Measurements from ENCODE around the gene GANAB.

The GANAB gene

GRCh38 chr11:62611705-62612365 is 34.6 kb downstream of the GANAB start:
- H3K4me1 ChIP-seq (ENCODE audit: control insufficient read depth, insufficient read depth, low read depth, low read length): peaks cover 22% of the 10 kb centered on the region
- peak overlapping the region; percentile 84 for H3K4me2 ChIP-seq (ENCODE audit: low read length, poor library complexity, severe bottlenecking)
- H3K4ac ChIP-seq (ENCODE audit: low read depth in 1 of 2, low read length in 2 of 2): peak overlapping the region; percentile 35 to 94
- H2BK12ac ChIP-seq (ENCODE audit: low read length in 2 of 2): peak overlapping the region; percentile 69 to 78
- peak; percentile 71 for DNase-seq
- peaks cover 25% of the 10 kb centered on the region for H3K79me1 ChIP-seq (replicated peaks; ENCODE audit: low read length, poor library complexity, severe bottlenecking)
- peak overlapping the region; percentile 66 for H4K91ac ChIP-seq (ENCODE audit: low read length)
- peak overlapping the region; percentile 60 for H3K27ac ChIP-seq (ENCODE audit: low read length, poor library complexity, severe bottlenecking)
- peak overlapping the region; percentile 58 for H4K8ac ChIP-seq (ENCODE audit: low read length)
- H2BK120ac ChIP-seq (ENCODE audit: low read depth, low read length): peak overlapping the region; percentile 81
- H2AFZ ChIP-seq (ENCODE audit: low read depth, low read length): no peak overlapping the region
- WGBS: 3% methylated on average over 34 of the region's 34 CpGs
- peak overlapping the region in 1 of 2 experiments; percentile 96 for H3K14ac ChIP-seq (ENCODE audit: low read length in 2 of 2)
- H2AK5ac ChIP-seq (ENCODE audit: low read length, severe bottlenecking): no peak overlapping the region
- H3K18ac ChIP-seq (ENCODE audit: low read depth in 1 of 2, low read length in 2 of 2): peak overlapping the region; percentile 86 to 89
- peaks cover 58 to 61% of the 10 kb centered on the region in 2 experiments for H3K36me3 ChIP-seq (ENCODE audit: control insufficient read depth in 1 of 2, insufficient read depth in 2 of 2, low read depth in 1 of 2, low read length in 2 of 2)
- H3K9me3 ChIP-seq (ENCODE audit: control insufficient read depth, low read length): no peaks in the 10 kb centered on the region
- no peak overlapping the region for H2BK5ac ChIP-seq (ENCODE audit: low read depth, low read length, poor library complexity, severe bottlenecking)
- no peaks in the 10 kb centered on the region for H3K27me3 ChIP-seq (ENCODE audit: control insufficient read depth in 1 of 2, insufficient read depth in 1 of 2, low read length in 2 of 2)
- H3K9ac ChIP-seq (ENCODE audit: low read length): peak overlapping the region; percentile 93
- H3K4me3 ChIP-seq (ENCODE audit: insufficient read depth in 1 of 2, low read depth in 1 of 2, low read length in 2 of 2): peak overlapping the region; percentile 69 to 85
- peak overlapping the region in 1 of 2 experiments; percentile 48 for H3K23ac ChIP-seq (ENCODE audit: low read length in 2 of 2)
- peak overlapping the region; percentile 41 for H2BK15ac ChIP-seq (ENCODE audit: low read depth, poor library complexity, severe bottlenecking)

- Histone ChIP-seq H3K4ac (ENCODE audit: low read depth in 1 of 2, low read length in 2 of 2) (peak overlapping the region; percentile 52 to 55), H3K27me3 (ENCODE audit: control insufficient read depth in 1 of 2, insufficient read depth in 1 of 2, low read length in 2 of 2) (no peaks in the 10 kb centered on the region), H3K27ac (ENCODE audit: low read length, poor library complexity, severe bottlenecking) (peak overlapping the region; percentile 60), H3K9ac (ENCODE audit: low read length) (peak overlapping the region; percentile 93), H3K4me2 (ENCODE audit: low read length, poor library complexity, severe bottlenecking) (peak overlapping the region; percentile 84), H3K4me1 (ENCODE audit: control insufficient read depth, insufficient read depth, low read depth, low read length) (peaks cover 22% of the 10 kb centered on the region), H3K18ac (ENCODE audit: low read depth in 1 of 2, low read length in 2 of 2) (peak overlapping the region; percentile 16 to 81), H3K4me3 (ENCODE audit: insufficient read depth in 1 of 2, low read depth in 1 of 2, low read length in 2 of 2) (peak overlapping the region; percentile 69 to 85), H2BK5ac (ENCODE audit: low read depth, low read length, poor library complexity, severe bottlenecking) (no peak overlapping the region), H3K36me3 (ENCODE audit: control insufficient read depth in 1 of 2, insufficient read depth in 2 of 2, low read depth in 1 of 2, low read length in 2 of 2) (peaks cover 54 to 57% of the 10 kb centered on the region in 2 experiments), H2BK12ac (ENCODE audit: low read length in 2 of 2) (peak overlapping the region in 1 of 2 experiments; percentile 78), H2AFZ (ENCODE audit: low read depth, low read length) (no peak overlapping the region), H3K23ac (ENCODE audit: low read length in 2 of 2) (no peak overlapping the region), H3K9me3 (ENCODE audit: control insufficient read depth, low read length) (no peaks in the 10 kb centered on the region), H4K91ac (ENCODE audit: low read length) (peak overlapping the region; percentile 53), H2BK15ac (ENCODE audit: low read depth, poor library complexity, severe bottlenecking) (no peak overlapping the region), H2AK5ac (ENCODE audit: low read length, severe bottlenecking) (no peak overlapping the region), H2BK120ac (ENCODE audit: low read depth, low read length) (no peak overlapping the region), H4K8ac (ENCODE audit: low read length) (peak overlapping the region; percentile 73), H3K79me1 (replicated peaks; ENCODE audit: low read length, poor library complexity, severe bottlenecking) (peaks cover 24% of the 10 kb centered on the region), H3K14ac (ENCODE audit: low read length in 2 of 2) (peak overlapping the region in 1 of 2 experiments; percentile 71)
- 73% methylated on average over 17 of the region's 28 CpGs for WGBS
- no peak for DNase-seq
Observed at GRCh38 chr11:62610814-62611704, 35.4 kb downstream of the GANAB start.

GRCh38 chr11:62610403-62610802 is 36.0 kb downstream of the GANAB start:
- Histone ChIP-seq H2AK5ac (ENCODE audit: low read length, severe bottlenecking) (no peak overlapping the region), H2BK12ac (ENCODE audit: low read length in 2 of 2) (peak overlapping the region in 1 of 2 experiments; percentile 49), H2AFZ (ENCODE audit: low read depth, low read length) (no peak overlapping the region), H3K4me2 (ENCODE audit: low read length, poor library complexity, severe bottlenecking) (no peak overlapping the region), H3K27me3 (ENCODE audit: control insufficient read depth in 1 of 2, insufficient read depth in 1 of 2, low read length in 2 of 2) (no peaks in the 10 kb centered on the region), H3K14ac (ENCODE audit: low read length in 2 of 2) (no peak overlapping the region), H3K23ac (ENCODE audit: low read length in 2 of 2) (no peak overlapping the region), H3K18ac (ENCODE audit: low read depth in 1 of 2, low read length in 2 of 2) (no peak overlapping the region), H3K27ac (ENCODE audit: low read length, poor library complexity, severe bottlenecking) (no peak overlapping the region), H4K91ac (ENCODE audit: low read length) (no peak overlapping the region), H2BK15ac (ENCODE audit: low read depth, poor library complexity, severe bottlenecking) (no peak overlapping the region), H2BK120ac (ENCODE audit: low read depth, low read length) (no peak overlapping the region), H3K9me3 (ENCODE audit: control insufficient read depth, low read length) (no peaks in the 10 kb centered on the region), H3K79me1 (replicated peaks; ENCODE audit: low read length, poor library complexity, severe bottlenecking) (peaks cover 25% of the 10 kb centered on the region), H3K9ac (ENCODE audit: low read length) (peak overlapping the region; percentile 2), H4K8ac (ENCODE audit: low read length) (no peak overlapping the region), H3K4me3 (ENCODE audit: insufficient read depth in 1 of 2, low read depth in 1 of 2, low read length in 2 of 2) (no peak overlapping the region), H3K4me1 (ENCODE audit: control insufficient read depth, insufficient read depth, low read depth, low read length) (peaks cover 22% of the 10 kb centered on the region), H3K36me3 (ENCODE audit: control insufficient read depth in 1 of 2, insufficient read depth in 2 of 2, low read depth in 1 of 2, low read length in 2 of 2) (peaks cover 54 to 60% of the 10 kb centered on the region in 2 experiments), H3K4ac (ENCODE audit: low read depth in 1 of 2, low read length in 2 of 2) (no peak overlapping the region), H2BK5ac (ENCODE audit: low read depth, low read length, poor library complexity, severe bottlenecking) (no peak overlapping the region)
- 99% methylated on average over 5 of the region's 6 CpGs for WGBS
- DNase-seq: no peak

- no peak for DNase-seq
- Histone ChIP-seq H3K27ac (ENCODE audit: low read length, poor library complexity, severe bottlenecking) (no peak overlapping the region), H2AFZ (ENCODE audit: low read depth, low read length) (no peak overlapping the region), H3K4me2 (ENCODE audit: low read length, poor library complexity, severe bottlenecking) (no peak overlapping the region), H2BK12ac (ENCODE audit: low read length in 2 of 2) (no peak overlapping the region), H3K9ac (ENCODE audit: low read length) (no peak overlapping the region), H2BK15ac (ENCODE audit: low read depth, poor library complexity, severe bottlenecking) (no peak overlapping the region), H3K36me3 (ENCODE audit: control insufficient read depth in 1 of 2, insufficient read depth in 2 of 2, low read depth in 1 of 2, low read length in 2 of 2) (peaks cover 51 to 66% of the 10 kb centered on the region in 2 experiments), H3K23ac (ENCODE audit: low read length in 2 of 2) (no peak overlapping the region), H4K91ac (ENCODE audit: low read length) (no peak overlapping the region), H3K4me1 (ENCODE audit: control insufficient read depth, insufficient read depth, low read depth, low read length) (peaks cover 19% of the 10 kb centered on the region), H3K14ac (ENCODE audit: low read length in 2 of 2) (no peak overlapping the region), H2BK120ac (ENCODE audit: low read depth, low read length) (no peak overlapping the region), H3K4me3 (ENCODE audit: insufficient read depth in 1 of 2, low read depth in 1 of 2, low read length in 2 of 2) (no peak overlapping the region), H2BK5ac (ENCODE audit: low read depth, low read length, poor library complexity, severe bottlenecking) (no peak overlapping the region), H3K27me3 (ENCODE audit: control insufficient read depth in 1 of 2, insufficient read depth in 1 of 2, low read length in 2 of 2) (no peaks in the 10 kb centered on the region), H3K4ac (ENCODE audit: low read depth in 1 of 2, low read length in 2 of 2) (no peak overlapping the region), H2AK5ac (ENCODE audit: low read length, severe bottlenecking) (no peak overlapping the region), H3K18ac (ENCODE audit: low read depth in 1 of 2, low read length in 2 of 2) (no peak overlapping the region), H4K8ac (ENCODE audit: low read length) (no peak overlapping the region), H3K79me1 (replicated peaks; ENCODE audit: low read length, poor library complexity, severe bottlenecking) (peaks cover 25% of the 10 kb centered on the region), H3K9me3 (ENCODE audit: control insufficient read depth, low read length) (no peaks in the 10 kb centered on the region)
- 97% methylated on average over 12 of the region's 12 CpGs for WGBS
Observed at GRCh38 chr11:62608776-62609175, 37.6 kb downstream of the GANAB start.
